ENCODE measurements around the gene CCNA1.

CCNA1 gene

DNA sequence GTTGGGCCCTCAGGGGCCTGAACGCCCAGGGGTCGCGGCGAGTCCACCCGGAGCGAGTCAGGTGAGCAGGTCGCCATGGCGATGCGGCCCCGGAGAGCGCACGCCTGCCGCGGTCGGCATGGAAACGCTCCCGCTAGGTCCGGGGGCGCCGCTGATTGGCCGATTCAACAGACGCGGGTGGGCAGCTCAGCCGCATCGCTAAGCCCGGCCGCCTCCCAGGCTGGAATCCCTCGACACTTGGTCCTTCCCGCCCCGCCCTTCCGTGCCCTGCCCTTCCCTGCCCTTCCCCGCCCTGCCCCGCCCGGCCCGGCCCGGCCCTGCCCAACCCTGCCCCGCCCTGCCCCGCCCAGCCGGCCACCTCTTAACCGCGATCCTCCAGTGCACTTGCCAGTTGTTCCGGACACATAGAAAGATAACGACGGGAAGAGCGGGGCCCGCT, at the start of gene CCNA1:
Gene CCNA1, plus strand, starts transcription at position 390 of the 439 bp plus-strand sequence. CDS start 562 bp downstream, outside the sequence.
- no peak for DNase-seq (ENCODE audit: low spot score)

DNA sequence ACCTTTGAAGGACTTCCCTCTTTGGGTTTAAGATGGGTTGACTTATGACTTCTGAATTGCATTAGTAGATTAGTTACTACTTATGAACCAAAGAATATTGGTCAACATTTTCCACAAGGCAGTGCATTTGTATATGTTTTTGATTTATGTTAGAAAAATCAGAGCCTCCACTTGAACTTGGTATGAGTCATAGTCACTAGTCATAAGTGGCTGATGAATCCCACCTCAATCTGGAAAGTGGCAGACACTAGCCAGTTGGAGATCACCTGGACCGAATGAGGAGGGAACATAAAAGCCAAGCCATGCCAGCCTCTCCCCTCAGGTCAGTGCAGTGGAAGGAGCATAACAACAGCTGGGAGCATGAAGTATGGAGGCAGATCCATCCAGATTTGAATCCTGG, 46.8 kb upstream of the CCNA1 start:
- DNase-seq (ENCODE audit: low spot score): no peak

DNA sequence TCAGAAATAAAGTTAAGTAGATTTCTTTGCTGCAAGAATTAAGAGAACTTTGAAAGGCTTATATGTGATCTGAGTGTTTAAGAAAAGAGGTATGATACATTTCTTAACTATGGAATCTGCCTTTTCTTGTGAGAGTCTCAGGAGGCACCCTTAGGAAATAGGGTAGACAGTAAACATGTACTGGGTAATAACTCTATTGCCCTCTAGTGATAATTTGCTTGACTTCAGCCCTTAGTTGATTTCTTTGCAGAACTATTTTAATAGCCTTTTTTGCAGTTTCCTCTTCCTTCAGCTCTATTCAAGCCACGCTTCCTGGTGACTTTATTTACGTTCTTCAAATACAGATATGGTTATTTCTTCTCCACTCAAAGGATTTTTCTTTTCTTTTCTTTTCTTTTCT, 37.0 kb upstream of the CCNA1 start:
- DNase-seq (ENCODE audit: low spot score): peak; percentile 77

DNA sequence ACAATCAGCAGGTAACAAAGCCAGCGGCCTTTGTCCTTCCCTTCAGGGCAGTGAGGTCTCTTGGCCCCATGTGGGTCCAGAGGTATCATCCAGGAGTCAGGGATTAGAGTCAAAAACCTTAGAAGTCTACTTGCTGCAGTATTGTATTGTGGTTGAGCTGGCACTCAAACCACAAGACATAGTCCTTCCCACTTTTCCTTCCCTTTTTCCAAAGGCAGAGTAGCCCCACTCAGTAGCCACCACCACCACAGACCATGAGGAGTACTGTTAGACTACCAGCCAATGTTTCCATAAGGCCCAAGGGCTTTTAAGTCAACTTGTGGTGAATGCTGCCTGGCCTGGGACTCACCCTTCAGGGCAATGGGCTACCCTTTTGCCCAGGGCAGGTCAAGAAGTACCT, 27.1 kb upstream of the CCNA1 start:
- no peak for DNase-seq (ENCODE audit: low spot score)

DNA sequence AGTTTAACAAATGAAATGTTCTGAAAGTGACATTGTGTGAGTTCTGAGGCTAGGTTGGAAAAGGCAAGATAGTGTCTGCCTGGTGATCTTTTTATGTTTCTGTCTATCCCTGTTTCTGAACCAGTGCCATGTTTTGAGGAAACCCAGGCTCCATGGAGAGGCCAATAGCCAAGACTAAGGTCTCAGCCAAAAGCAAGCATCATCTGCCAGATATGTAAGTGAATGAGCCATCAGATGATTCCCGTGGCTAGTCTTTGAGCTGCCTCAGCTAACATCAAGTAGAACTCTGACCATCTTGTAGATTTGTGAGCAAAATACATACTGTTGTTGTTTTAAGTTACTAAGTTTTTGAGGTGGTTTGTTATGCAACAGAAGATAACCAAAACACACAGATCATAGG, 19.6 kb upstream of the CCNA1 start:
- DNase-seq (ENCODE audit: low spot score): no peak

DNA sequence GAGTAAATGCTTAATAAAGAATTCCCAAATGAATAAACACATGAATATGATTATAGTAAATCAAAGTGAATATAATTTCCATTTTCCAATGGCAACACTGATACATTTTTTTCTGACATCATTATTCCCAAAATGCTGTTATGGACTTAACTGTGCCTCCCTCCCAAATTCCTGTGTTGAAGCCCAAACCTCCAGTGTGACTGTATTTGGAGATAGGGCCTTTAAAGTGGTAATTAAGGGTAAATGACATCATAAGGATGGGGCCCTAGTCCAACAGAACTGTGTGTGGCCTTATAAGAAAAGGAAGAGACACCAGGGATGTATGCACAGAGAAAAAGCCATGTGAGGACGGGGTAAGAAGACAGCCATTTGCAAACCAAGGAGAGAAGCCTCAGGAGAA, 19.1 kb upstream of the CCNA1 start:
- DNase-seq (ENCODE audit: low spot score): no peak

DNA sequence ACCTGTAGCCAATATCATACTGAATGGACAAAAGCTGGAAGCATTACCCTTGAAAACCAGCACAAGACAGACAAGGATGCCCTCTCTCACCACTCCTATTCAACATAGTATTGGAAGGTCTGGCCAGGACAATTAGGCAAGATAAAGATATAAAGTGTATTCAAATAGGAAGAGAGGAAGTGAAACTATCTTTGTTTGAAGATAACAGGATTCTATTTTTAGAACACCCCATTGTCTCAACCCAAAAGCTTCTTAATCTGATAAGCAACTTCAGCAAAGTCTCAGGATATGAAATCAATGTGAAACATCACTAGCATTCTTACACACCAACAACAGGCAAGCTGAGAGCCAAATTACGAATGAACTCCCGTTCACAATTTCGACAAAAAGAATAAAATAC, 17.8 kb upstream of the CCNA1 start:
- no peak for DNase-seq (ENCODE audit: low spot score)

DNA sequence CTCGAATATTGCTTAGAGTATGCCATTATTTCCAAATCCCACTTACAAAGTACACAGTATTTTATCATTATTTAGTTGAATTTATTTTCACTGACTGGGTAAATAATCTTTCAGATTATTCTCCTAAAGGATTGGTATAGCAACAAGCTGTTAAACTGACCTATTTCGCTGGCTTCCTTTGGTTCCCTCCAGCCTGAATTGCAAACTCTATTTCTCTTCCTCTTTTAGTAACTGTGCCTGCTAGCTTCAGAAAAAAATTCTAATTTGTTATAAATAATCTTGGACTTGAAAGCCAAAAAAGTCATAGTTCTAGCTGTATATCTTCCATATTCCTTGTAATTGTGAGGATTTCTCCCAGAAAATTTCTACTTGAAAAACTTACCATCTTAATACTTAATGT, 15.0 kb upstream of the CCNA1 start:
- DNase-seq (ENCODE audit: low spot score): no peak

DNA sequence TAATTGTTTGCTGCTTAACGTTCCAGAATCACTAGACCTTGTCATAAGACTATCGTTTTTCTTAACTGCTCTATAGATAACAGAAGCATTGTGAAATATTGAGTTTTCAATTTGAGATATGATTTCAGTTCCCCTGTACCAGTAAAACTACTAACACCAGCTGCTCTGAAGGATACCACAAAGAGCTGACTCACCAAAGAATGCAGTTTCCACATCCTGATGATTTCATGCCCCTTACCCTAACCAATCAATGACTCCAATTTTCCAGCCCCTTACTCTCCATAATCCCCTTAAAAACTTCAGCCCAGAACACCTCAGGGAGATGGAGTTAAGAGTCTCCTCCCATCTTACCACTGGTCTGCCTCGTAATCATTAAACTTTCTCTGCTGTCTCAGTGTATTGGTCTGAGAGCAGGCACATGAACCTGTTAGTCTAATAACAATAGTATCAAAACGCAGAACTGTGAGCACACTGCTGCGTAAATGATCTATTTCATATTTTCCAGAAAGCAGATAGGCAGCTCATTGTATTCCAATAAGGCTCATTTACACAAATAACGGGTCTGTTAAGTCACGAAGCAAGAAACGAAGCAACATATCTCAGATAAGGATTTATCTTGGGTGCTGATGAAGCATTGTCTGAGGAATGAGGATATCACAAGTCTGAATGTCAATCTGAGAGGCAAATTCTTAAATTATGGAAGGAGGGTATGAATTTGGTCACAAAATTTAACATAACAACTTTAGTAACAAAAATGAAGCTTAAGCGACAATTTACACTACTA, 14.1 kb upstream of the CCNA1 start:
- DNase-seq (ENCODE audit: low spot score): no peak

DNA sequence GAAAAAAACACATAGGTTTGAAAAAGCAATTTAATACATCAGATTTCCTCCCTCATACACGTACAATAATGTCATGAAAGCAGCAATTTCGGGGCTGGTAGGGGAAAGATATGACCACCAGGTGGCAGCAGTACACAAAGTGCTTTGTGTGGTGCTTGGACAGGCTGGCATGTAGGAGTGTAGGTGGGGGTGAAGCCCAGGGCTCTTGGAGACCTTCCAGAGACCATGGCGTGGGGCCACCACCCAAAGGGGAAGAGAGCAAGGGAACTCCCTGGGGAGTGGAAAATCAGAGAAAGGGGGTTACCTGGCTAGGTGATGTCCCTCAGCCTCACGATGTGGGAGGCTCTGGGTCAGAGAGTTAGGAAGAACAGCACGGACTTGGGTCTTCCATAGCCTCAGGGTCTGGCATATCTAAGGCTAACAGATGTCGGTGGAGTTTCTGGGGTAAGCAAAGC, 11.8 kb upstream of the CCNA1 start:
- peak; percentile 80 for DNase-seq (ENCODE audit: low spot score)

DNA sequence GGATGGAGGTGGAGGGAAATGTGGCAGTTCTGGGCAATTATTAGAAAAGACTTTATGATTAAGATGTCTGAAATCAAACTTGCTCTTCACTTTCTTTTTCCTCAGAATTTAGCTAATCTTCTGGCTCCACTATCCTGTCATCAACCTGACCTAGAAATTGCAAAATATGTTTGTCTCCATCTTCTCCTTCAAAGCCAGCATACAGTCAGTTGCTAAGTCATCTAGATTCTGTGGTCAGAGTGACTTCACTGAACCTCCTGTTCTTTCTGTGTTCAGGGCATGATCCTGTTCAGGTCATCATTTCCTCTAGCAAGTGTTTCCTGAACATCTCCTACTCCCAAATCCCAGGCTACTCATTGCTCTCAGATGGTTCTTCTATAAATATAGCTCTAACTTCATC, 10.8 kb upstream of the CCNA1 start:
- DNase-seq (ENCODE audit: low spot score): no peak

DNA sequence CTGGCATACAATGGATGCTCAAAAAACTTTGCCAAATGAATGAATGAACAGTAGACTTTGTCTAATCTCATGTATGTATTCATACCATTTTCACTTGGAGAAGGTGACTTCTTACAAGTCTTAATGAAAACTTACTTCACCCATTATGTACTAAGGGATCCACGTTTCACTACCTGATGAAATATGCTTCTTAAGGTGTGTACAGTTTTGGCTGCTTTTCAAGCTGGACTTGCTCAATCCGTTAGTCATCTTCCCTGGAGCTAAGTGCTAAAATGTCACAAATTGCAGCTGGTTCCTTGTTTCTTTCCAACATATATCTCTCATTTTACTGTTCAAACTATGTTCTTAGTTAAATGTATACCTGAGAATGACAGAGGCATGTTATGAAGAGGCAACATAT, 4.2 kb upstream of the CCNA1 start:
- DNase-seq (ENCODE audit: low spot score): no peak

DNA sequence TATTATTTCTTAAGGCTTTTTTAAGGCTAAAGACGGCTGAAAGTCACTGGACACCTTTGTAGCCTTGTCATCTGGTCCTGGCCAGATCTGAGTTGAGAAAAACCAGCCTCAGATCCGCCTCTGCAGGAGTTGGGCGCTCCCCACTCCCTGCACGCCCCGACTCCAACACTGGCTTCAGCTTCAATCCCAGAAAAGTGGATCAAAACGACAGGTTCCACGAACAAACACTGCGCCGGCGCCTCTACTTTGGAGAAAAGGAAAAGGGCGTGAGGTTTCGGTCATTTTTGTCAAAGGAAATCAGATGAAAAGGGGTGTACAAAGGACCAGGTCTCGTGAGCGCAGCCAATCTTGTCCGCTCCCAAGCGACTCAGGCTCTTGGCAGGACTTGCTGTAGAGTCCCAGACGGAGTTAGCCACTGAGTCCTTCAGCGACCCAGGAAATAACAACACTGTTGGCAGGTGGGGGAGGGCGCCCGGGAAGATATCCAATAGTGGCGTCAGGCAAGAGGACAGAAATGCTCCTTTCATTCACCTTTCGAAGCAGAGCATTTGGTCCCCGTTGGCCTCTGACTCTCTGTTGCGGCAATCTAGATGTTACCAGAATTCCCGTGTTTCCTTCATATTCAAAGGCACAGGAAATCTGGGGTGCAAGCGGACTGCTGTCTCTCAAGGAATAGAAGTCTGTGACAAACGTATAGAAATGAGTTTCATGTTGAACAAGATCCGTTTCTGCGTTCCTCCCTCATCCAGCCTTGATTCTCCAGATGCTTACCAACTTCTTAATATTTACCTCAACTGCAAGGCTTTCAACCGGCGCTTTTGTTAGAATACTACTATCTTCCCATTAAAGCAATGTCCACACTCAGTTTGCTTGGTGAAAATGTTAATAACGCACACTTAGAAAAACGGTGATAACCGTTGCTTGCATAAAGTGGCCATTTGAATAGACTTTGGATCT, 1.8 kb upstream of the CCNA1 start:
- no peak for DNase-seq (ENCODE audit: low spot score)

DNA sequence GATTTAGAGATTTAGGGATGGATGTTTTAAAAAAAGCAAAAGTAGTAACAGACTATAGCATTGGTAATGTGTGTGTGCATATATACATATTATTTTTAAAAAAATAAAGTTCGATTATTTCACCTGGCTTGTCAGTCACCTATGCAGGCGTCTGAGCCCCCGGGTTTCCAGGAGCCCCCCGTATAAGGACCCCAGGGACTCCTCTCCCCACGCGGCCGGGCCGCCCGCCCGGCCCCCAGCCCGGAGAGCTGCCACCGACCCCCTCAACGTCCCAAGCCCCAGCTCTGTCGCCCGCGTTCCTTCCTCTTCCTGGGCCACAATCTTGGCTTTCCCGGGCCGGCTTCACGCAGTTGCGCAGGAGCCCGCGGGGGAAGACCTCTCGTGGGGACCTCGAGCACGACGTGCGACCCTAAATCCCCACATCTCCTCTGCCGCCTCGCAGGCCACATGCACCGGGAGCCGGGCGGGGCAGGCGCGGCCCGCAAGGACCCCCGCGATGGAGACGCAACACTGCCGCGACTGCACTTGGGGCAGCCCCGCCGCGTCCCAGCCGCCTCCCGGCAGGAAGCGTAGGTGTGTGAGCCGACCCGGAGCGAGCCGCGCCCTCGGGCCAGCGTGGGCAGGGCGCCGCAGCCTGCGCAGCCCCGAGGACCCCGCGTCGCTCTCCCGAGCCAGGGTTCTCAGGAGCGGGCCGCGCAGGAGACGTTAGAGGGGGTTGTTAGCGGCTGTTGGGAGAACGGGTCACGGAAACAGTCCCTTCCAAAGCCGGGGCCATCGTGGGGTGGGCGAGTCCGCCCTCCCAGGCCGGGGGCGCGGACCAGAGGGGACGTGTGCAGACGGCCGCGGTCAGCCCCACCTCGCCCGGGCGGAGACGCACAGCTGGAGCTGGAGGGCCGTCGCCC, 840 bp upstream of the CCNA1 start:
- no peak for DNase-seq (ENCODE audit: low spot score)

DNA sequence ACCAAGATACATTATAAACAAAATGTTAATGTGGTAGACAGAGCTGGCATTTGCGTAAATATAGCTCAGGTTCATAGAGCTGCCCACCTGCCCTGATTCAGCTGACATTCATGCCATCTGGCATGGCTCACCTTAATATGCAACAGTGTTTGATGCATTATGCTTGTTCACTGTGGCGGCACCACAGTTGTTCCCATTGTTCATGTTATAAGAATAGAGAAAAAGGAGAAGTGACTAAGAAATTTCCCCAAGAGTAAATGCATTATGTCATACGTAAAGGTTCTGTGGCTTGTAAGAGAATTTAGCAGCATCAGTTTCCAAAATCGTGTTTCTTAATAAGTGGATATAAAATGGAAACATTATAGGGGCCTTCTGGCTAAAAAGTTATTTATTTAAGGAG, 4.5 kb downstream of the CCNA1 start:
- DNase-seq (ENCODE audit: low spot score): no peak

DNA sequence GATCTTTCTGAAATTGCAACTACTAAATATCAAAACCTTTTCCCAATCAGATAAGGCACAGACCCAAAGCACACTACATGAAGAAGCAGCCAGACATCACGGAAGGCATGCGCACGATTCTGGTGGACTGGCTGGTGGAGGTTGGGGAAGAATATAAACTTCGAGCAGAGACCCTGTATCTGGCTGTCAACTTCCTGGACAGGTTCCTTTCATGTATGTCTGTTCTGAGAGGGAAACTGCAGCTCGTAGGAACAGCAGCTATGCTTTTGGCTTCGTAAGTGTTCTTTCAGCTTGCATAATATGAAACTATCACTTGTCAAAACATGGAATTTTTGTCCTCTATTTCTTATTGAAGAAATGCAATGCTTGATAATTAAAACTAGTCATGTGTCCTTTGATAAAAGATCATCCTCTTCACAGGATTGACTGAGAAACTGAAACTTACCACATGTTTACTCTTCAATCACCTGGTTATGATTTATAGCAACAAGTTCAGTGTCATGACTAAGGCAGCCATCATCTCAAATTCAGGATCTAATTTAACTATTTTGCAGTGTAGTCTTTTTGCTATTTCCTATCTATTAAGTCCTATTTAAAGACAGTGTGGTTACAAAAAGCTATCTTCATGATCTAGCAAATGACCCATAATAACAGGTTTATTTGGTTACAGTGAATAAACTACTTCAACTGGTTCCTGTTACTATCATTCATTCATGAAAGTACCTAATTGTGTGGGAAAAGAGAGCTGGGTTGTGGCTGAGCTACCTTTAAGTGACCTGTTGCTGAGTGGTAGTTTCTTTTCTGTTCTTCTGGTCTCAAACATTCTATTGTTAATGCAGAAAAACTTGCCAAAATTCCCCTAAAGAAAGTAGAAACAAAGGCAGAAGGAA, 6.5 kb downstream of the CCNA1 start:
- no peak for DNase-seq (ENCODE audit: low spot score)

DNA sequence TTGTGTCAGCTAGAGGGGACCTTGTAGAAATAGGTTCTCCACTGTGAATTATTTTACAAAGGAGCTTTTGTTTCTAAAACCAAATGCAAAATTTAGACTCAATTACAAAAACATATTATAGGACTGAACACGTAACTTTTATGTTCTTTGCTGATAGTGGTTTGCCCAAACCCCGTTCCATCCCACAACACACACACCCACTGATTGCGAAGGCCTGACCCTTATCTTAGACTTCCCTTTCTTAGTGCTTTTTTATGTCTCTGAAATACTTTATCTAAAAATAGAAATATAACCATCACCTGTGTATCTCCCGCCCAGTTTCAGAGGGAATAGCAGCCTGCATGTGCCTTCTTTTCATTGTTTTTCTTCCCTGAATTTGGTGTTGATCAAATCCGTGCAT, 13.0 kb downstream of the CCNA1 start:
- no peak for DNase-seq (ENCODE audit: low spot score)

DNA sequence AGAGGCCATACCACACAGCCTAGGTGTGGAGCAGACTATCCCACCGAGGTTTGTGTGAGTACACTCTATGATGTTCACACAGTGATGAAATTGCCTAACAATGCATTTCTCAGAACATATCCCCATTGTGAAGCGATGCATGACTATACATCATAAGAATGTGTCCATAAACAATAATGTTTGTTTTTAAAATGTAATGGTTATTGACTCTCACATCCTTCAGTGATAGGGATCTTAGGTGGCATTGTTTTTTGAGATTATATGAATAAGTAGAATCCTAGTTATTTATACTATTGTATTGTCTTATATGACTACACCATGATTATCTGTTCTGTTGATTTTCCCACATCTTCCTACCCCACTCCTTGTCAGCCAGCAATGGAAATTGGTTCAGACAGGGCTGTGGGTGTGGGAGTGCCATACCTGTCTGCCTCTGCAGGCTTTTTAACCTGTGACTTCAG, 13.6 kb downstream of the CCNA1 start:
- no peak for DNase-seq (ENCODE audit: low spot score)

DNA sequence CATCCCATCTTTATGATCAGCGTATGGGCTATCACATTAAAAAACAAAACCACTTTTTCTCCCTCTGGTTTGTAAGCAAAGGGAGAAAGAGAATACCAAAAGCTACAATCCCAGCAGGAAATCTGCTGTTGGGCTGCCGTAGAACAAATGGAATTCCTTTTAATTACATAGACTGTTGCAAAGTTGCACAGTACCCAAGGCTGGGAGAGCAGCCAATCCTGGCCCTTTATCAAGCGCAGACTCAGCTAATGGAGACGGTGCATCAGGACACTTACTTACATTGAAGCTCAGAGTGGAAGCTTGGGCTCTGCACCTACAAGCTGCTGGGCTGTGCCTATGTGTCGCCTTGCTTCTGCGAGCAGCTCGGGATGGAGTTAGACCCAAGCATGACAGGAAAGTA, 15.2 kb downstream of the CCNA1 start:
- DNase-seq (ENCODE audit: low spot score): no peak

DNA sequence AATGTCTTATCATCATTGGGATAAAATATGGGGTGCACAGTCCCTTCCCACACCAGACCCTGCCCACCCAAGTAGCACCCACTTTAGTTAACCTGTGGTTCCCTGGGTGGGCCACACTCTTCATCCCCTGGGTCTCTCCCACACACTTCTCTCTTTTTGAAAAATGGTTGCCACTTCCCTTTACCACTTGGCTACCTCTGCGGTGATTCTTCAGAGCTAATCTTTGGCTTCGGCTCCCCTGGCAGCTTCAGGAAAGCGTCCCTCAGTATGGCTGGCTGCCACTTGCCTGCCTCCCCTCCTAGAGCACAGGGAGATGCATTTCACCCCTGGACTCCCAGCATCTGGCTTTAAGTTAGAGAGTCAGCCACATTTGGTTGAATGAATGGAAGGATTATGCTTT, 18.2 kb downstream of the CCNA1 start:
- no peak for DNase-seq (ENCODE audit: low spot score)

DNA sequence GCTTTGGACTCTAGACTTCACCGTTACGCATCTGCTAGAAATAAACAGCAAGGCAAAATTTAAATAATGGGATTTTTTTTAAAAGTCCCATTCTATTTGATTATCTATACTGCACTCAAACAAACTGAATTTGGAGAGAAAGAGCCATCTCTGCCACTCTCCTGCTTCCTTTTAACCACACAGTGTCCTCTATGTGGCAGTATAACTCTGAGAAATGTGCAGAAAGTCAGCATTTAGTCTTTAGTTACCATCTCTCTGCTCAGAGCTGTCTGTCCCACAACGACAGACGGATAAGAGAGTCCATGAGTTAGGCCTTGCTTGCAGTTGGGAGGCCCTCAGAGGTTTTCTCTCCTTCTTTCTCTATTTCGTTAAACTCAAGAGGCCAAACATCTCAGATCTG, 21.2 kb downstream of the CCNA1 start:
- peak; percentile 40 for DNase-seq (ENCODE audit: low spot score)

All from pons (tissue), 1 donor.